Measurements from ENCODE around the gene TPP1. TPM values are rescaled to one million over a fixed set of nuclear protein-coding genes. Genes with fewer than 3 reads are reported as not detected.

TPP1 gene
- total and polyA plus RNA-seq, 10 of the 15 experiments (the other 5 are each of a cell fraction or from before 2014, with no cell fraction given), result 7.5 to 64.6 (median 38.3) TPM

- no peak overlapping the region for H3K4me3 ChIP-seq
- ChIA-PET SMC1A (ENCODE audit: uncharacterized antibody, unreplicated experiment) (interaction anchor here (0.7 to 1.0 kb wide), 2 partner anchors 39 to 49 kb away, joined by 3 read pairs; partner anchors contain the start of gene TPP1), POLR2A (no interaction called here), CTCF (interaction anchor here (0.7 to 4.5 kb wide), 3 partner anchors 9 to 165 kb away, joined by 3 to 22 read pairs (median 3); no protein-coding TSS in a partner anchor), RAD21 (ENCODE audit: unreplicated experiment) (interaction anchor here (0.7 to 1.0 kb wide), 2 partner anchors 38 to 278 kb away, joined by 3 read pairs; partner anchors contain the start of gene TPP1)
- no peak for TF ChIP-seq BACH1 (IDR thresholded peaks at IDR 0.05; ENCODE audit: borderline replicate concordance)
- TF ChIP-seq ZNF207 (IDR thresholded peaks at IDR 0.05; ENCODE audit: borderline replicate concordance), result no peak
- no peak overlapping the region for H3K4me2 ChIP-seq (ENCODE audit: control insufficient read depth, insufficient read depth)
- H3K36me3 ChIP-seq (ENCODE audit: control insufficient read depth in 2 of 2, insufficient read depth in 2 of 2, low read length in 1 of 2), result no peaks in the 10 kb centered on the region
- no peak overlapping the region for H3K9ac ChIP-seq (ENCODE audit: control insufficient read depth, insufficient read depth, low read length)
- H3K79me2 ChIP-seq (ENCODE audit: control insufficient read depth, insufficient read depth, low read length), result no peaks in the 10 kb centered on the region
- H2AFZ ChIP-seq (ENCODE audit: control insufficient read depth, low read depth, low read length), result no peak overlapping the region
- in situ Hi-C loops (cut with MboI) (no loop called here), intact Hi-C loops (cut with micrococcal nuclease; ENCODE audit: unreplicated experiment) (no loop called here)
- ATAC-seq (no peak), DNase-seq (ENCODE audit: low read depth, low spot score) (no peak), FAIRE-seq (no peak)
- H3K27ac ChIP-seq (ENCODE audit: control insufficient read depth, insufficient read depth), result no peak overlapping the region
- H3K4me1 ChIP-seq (ENCODE audit: control insufficient read depth, insufficient read depth, low read length), result no peaks in the 10 kb centered on the region
- H3K9me3 ChIP-seq (replicated peaks; ENCODE audit: control insufficient read depth, insufficient read depth, low read length), result no peaks in the 10 kb centered on the region
- H3K27me3 ChIP-seq (replicated peaks in 1 of 2; ENCODE audit: control insufficient read depth in 2 of 2, insufficient read depth in 2 of 2, low read length in 1 of 2), result peaks cover 4% of the 10 kb centered on the region in 2 experiments
- no peaks in the 10 kb centered on the region for H4K20me1 ChIP-seq (ENCODE audit: control insufficient read depth, insufficient read depth)
- BruUV-seq (replicated peaks), result no TSS peak
- WGBS (ENCODE audit: insufficient coverage, insufficient replicate concordance, low lambda C conversion rate, missing lambda C conversion rate), result 4% methylated on average over 1 of the region's 1 CpG
Measured at GRCh38 chr11:6657346-6657745, 38.1 kb upstream of the TPP1 start.

- DNase-seq (ENCODE audit: low read depth, low spot score) (no peak), ATAC-seq (no peak), FAIRE-seq (no peak)
- Histone ChIP-seq H3K79me2 (ENCODE audit: control insufficient read depth, insufficient read depth, low read length) (no peaks in the 10 kb centered on the region), H3K27ac (ENCODE audit: control insufficient read depth, insufficient read depth) (no peak overlapping the region), H3K9ac (ENCODE audit: control insufficient read depth, insufficient read depth, low read length) (no peak overlapping the region), H3K36me3 (ENCODE audit: control insufficient read depth in 2 of 2, insufficient read depth in 2 of 2, low read length in 1 of 2) (no peaks in the 10 kb centered on the region), H3K4me3 (no peak overlapping the region), H3K9me3 (replicated peaks; ENCODE audit: control insufficient read depth, insufficient read depth, low read length) (no peaks in the 10 kb centered on the region), H3K4me1 (ENCODE audit: control insufficient read depth, insufficient read depth, low read length) (no peaks in the 10 kb centered on the region), H3K4me2 (ENCODE audit: control insufficient read depth, insufficient read depth) (no peak overlapping the region), H2AFZ (ENCODE audit: control insufficient read depth, low read depth, low read length) (no peak overlapping the region), H3K27me3 (replicated peaks in 1 of 2; ENCODE audit: control insufficient read depth in 2 of 2, insufficient read depth in 2 of 2, low read length in 1 of 2) (peaks cover 4% of the 10 kb centered on the region in 2 experiments), H4K20me1 (ENCODE audit: control insufficient read depth, insufficient read depth) (no peaks in the 10 kb centered on the region)
- no TSS peak for BruUV-seq (replicated peaks)
- ChIA-PET SMC1A (ENCODE audit: uncharacterized antibody, unreplicated experiment) (interaction anchor here (0.7 to 1.0 kb wide), 2 partner anchors 44 to 49 kb away, joined by 3 read pairs; no protein-coding TSS in a partner anchor), POLR2A (no interaction called here), RAD21 (ENCODE audit: unreplicated experiment) (interaction anchor here (1.0 kb wide), 1 partner anchor 38 kb away, joined by 3 read pairs; the partner anchor contains the start of gene TPP1), CTCF (interaction anchor here (0.7 to 4.5 kb wide), 2 partner anchors 8 to 164 kb away, joined by 3 to 22 read pairs; no protein-coding TSS in a partner anchor)
- 83% methylated on average over 5 of the region's 5 CpGs for WGBS (ENCODE audit: insufficient coverage, insufficient replicate concordance, low lambda C conversion rate, missing lambda C conversion rate)
- in situ Hi-C loops (cut with MboI) (no loop called here), intact Hi-C loops (cut with micrococcal nuclease; ENCODE audit: unreplicated experiment) (no loop called here)
- TF ChIP-seq BMI1 (IDR thresholded peaks at IDR 0.05; ENCODE audit: borderline replicate concordance) (no peak), SKIL (IDR thresholded peaks at IDR 0.05; ENCODE audit: low read depth, poor library complexity, severe bottlenecking) (no peak), ZNF622 (IDR thresholded peaks at IDR 0.05) (no peak), EP300 (IDR thresholded peaks at IDR 0.05; ENCODE audit: borderline replicate concordance in 1 of 2, control insufficient read depth in 1 of 2, low read depth in 2 of 2, low read length in 2 of 2) (no peak), RBBP5 (conservative IDR thresholded peaks at IDR 0.05) (no peak), ZZZ3 (IDR thresholded peaks at IDR 0.05; ENCODE audit: control insufficient read depth, insufficient read length, low read depth) (no peak), ATF2 (IDR thresholded peaks at IDR 0.05; ENCODE audit: low read length) (no peak), SREBF2 (IDR thresholded peaks at IDR 0.05; ENCODE audit: low read length) (no peak)
Measured at GRCh38 chr11:6656936-6657335, 37.7 kb upstream of the TPP1 start.

Data from GM12878 (cell line).